IMR-90 (cell line): Measurements from ENCODE around the gene ABLIM3. TPM values are rescaled to one million over a fixed set of nuclear protein-coding genes. Genes with fewer than 3 reads are reported as not detected.
A peak's percentile ranks its signal among the peaks of the same experiment; 100 is the strongest.

ENCODE experiments used
- ATAC-seq: fragments of 200-7000 bp; cut with Tn5 transposase; 2 replicates; pipeline ENCODE4 v1.9.1; 2020; ENCODE audit warnings: low read depth, mild to moderate bottlenecking, moderate library complexity
- BruUV-seq: library from RNA; stranded (reverse); fragments of 400-500 nt; replicated peaks from 2 replicates; lab custom pipeline; 2021; lab: Mats Ljungman, UMichigan
- CTCF ChIA-PET: fragments of 300-600 bp; formaldehyde crosslinking; extraction: SDS; loops from one replicate; lab custom pipeline; 2021; ENCODE audit warnings: antibody characterized with exemption; lab: Yijun Ruan, JAX
- POLR2A ChIA-PET: fragments of 300-600 bp; sonication (Branson Sonifier 250); formaldehyde crosslinking; loops from one replicate; lab custom pipeline; 2022; ENCODE audit warnings: antibody characterized with exemption; ENCODE audit not compliant: unreplicated experiment; lab: Charles Lee
- DNase-seq: peaks from one replicate; pipeline ENCODE4 v3.0.0; 2013
- H2AFZ ChIP-seq: replicated peaks from 2 replicates; pipeline ENCODE3; 2013; ENCODE audit warnings: low read length, mild to moderate bottlenecking; ENCODE audit not compliant: poor library complexity
- H2AK5ac ChIP-seq: 2 replicates; pipeline ENCODE4 v1.6.1; 2013; ENCODE audit warnings: low read depth, low read length, inconsistent platforms
- H2AK9ac ChIP-seq: replicated peaks from 2 replicates; pipeline ENCODE3; 2013; ENCODE audit warnings: mild to moderate bottlenecking, low read depth, low read length, moderate library complexity; ENCODE audit not compliant: poor library complexity
- H2BK120ac ChIP-seq: 2 replicates; pipeline ENCODE4 v1.6.1; 2013; ENCODE audit warnings: low read depth, low read length, inconsistent platforms
- H2BK15ac ChIP-seq: 3 replicates; pipeline ENCODE4 v1.6.1; 2013; ENCODE audit warnings: low read depth, low read length, inconsistent platforms
- H2BK20ac ChIP-seq: 2 replicates; pipeline ENCODE4 v1.6.1; 2013; ENCODE audit warnings: low read depth, mild to moderate bottlenecking, inconsistent platforms, low read length, moderate library complexity
- H2BK5ac ChIP-seq: 2 replicates; pipeline ENCODE4 v1.6.1; 2013; ENCODE audit warnings: mild to moderate bottlenecking, low read depth, low read length, inconsistent platforms; ENCODE audit not compliant: poor library complexity, severe bottlenecking
- H3K14ac ChIP-seq: replicated peaks from 2 replicates; pipeline ENCODE4 v1.6.1; 2013; ENCODE audit warnings: low read depth, low read length, inconsistent platforms
- H3K18ac ChIP-seq: 2 replicates; pipeline ENCODE4 v1.6.1; 2013; ENCODE audit warnings: low read depth, low read length, control low read depth
- H3K23ac ChIP-seq: 2 replicates; pipeline ENCODE4 v1.6.1; 2013; ENCODE audit warnings: low read depth, low read length, inconsistent platforms
- H3K27ac ChIP-seq: 2 replicates; pipeline ENCODE4 v1.5.1; 2013; ENCODE audit warnings: mild to moderate bottlenecking, control low read depth, low read length; ENCODE audit not compliant: insufficient read depth
- H3K27me3 ChIP-seq: 2 replicates; pipeline ENCODE4 v1.6.1; 2013; ENCODE audit warnings: low read length; ENCODE audit not compliant: control insufficient read depth, insufficient read depth
- H3K36me3 ChIP-seq: 2 replicates; pipeline ENCODE4 v1.6.1; 2013; ENCODE audit warnings: low read length, mixed read lengths; ENCODE audit not compliant: control insufficient read depth, insufficient read depth
- H3K4ac ChIP-seq: 2 replicates; pipeline ENCODE4 v1.6.1; 2013; ENCODE audit warnings: low read depth, low read length, inconsistent platforms
- H3K4me1 ChIP-seq: 2 replicates; pipeline ENCODE4 v1.6.1; 2013; ENCODE audit warnings: low read length, mixed read lengths; ENCODE audit not compliant: control insufficient read depth, insufficient read depth
- H3K4me2 ChIP-seq: 2 replicates; pipeline ENCODE4 v1.6.1; 2013; ENCODE audit warnings: low read depth, mild to moderate bottlenecking, control low read depth, low read length, moderate library complexity
- H3K4me3 ChIP-seq: 2 replicates; pipeline ENCODE4 v1.5.1; 2013; ENCODE audit warnings: low read depth, mild to moderate bottlenecking, control low read depth, low read length, moderate library complexity; ENCODE audit not compliant: insufficient read depth
- H3K56ac ChIP-seq: 2 replicates; pipeline ENCODE4 v1.6.1; 2013; ENCODE audit warnings: low read length, inconsistent platforms; ENCODE audit not compliant: insufficient read depth; ENCODE audit errors: extremely low read depth
- H3K79me1 ChIP-seq, 2 experiments: 2 replicates each; pipeline ENCODE4 v1.6.1; 2013; ENCODE audit warnings: low read length in 2 of 2, inconsistent platforms in 1 of 2, low read depth in 1 of 2
- H3K9ac ChIP-seq: 2 replicates; pipeline ENCODE4 v1.6.1; 2013; ENCODE audit warnings: low read depth, low read length, control low read depth
- H3K9me1 ChIP-seq: 2 replicates; pipeline ENCODE4 v1.6.1; 2013; ENCODE audit warnings: low read length, inconsistent platforms; ENCODE audit not compliant: insufficient read depth
- H3K9me3 ChIP-seq: 2 replicates; pipeline ENCODE4 v1.6.1; 2013; ENCODE audit warnings: low read length; ENCODE audit not compliant: control insufficient read depth, insufficient read depth
- H4K20me1 ChIP-seq: 2 replicates; pipeline ENCODE4 v1.6.1; 2013; ENCODE audit warnings: low read length, inconsistent platforms; ENCODE audit not compliant: insufficient read depth
- H4K5ac ChIP-seq: 2 replicates; pipeline ENCODE4 v1.6.1; 2013; ENCODE audit warnings: mild to moderate bottlenecking, low read depth, low read length, control low read depth
- H4K8ac ChIP-seq, 2 experiments: 2 replicates each; pipeline ENCODE4 v1.6.1; 2013; ENCODE audit warnings: low read depth in 2 of 2, low read length in 2 of 2, control low read depth in 1 of 2, inconsistent platforms in 1 of 2
- H4K91ac ChIP-seq: 2 replicates; pipeline ENCODE4 v1.6.1; 2013; ENCODE audit warnings: low read depth, low read length, inconsistent platforms; ENCODE audit not compliant: insufficient read depth
- NFE2L2 ChIP-seq: fragments of 150-350 bp; IDR thresholded peaks from 2 replicates; pipeline ENCODE4 v1.6.1; 2016; ENCODE audit warnings: low read depth, mild to moderate bottlenecking, low read length
- SMC3 ChIP-seq: fragments of 150-350 bp; IDR thresholded peaks from 2 replicates; pipeline ENCODE4 v1.6.1; 2016; ENCODE audit warnings: low read depth, mild to moderate bottlenecking, antibody characterized with exemption, low read length, moderate library complexity
- WGBS, 2 experiments: methylation state at CpG; one replicate each; pipeline versions ENCODE4 v1.1.5 to v1.1.7; 2013; ENCODE audit warnings: missing lambda C conversion rate in 2 of 2; ENCODE audit not compliant: insufficient read length in 1 of 2; ENCODE audit errors: extremely low coverage in 2 of 2; 5-methylcytosine and 5-hydroxymethylcytosine counted together
- dilution Hi-C: fragments of 300-500 bp; cut with HindIII; formaldehyde crosslinking; loops from one replicate; pipeline ENCODE4 v1.14.3; 2018; ENCODE audit warnings: low sequenced_read_pairs; ENCODE audit not compliant: unreplicated experiment
- in situ Hi-C: fragments of 300-500 bp; cut with MboI; formaldehyde crosslinking; loops from 3 replicates; pipeline ENCODE4 v1.14.3; 2019; ENCODE audit warnings: low sequenced_read_pairs, inconsistent platforms, mixed read lengths
- intact Hi-C: fragments of 100-400 bp; cut with micrococcal nuclease; formaldehyde crosslinking; loops from 2 replicates; pipeline ENCODE4 v1.10.0; 2022
- polyA plus RNA-seq, 3 experiments: library from polyadenylated mRNA; depleted of rRNA; stranded (reverse); fragments of >200 nt; gene quantifications; 2 replicates each; pipeline ENCODE4 v1.2.3, GENCODE V29; 2012; ENCODE audit warnings: low replicate concordance in 1 of 3
- total RNA-seq: library from RNA; depleted of rRNA; stranded (reverse); fragments of >200 nt; gene quantifications from 2 replicates; pipeline ENCODE4 v1.2.3, GENCODE V29; 2012

The ABLIM3 gene
- total and polyA plus RNA-seq, 2 of the 4 experiments (the other 2 are of a cell fraction): 33.3 to 69.9 TPM

- Histone ChIP-seq H4K20me1 (no peaks in the 10 kb centered on the region; the same call in 1 of the 2 replicates), H3K4me1 (peaks cover 47% of the 10 kb centered on the region), H3K27me3 (no peaks in the 10 kb centered on the region), H3K18ac (peak overlapping the region; percentile 73), H2AFZ (peak overlapping the region; percentile 1), H3K9me3 (no peaks in the 10 kb centered on the region), H3K27ac (peak overlapping the region; percentile 91), H2AK5ac (peak overlapping the region; percentile 96), H3K56ac (peak overlapping the region; percentile 72; the same call in 1 of the 2 replicates), H4K5ac (peak overlapping the region; percentile 76), H2BK5ac (peak overlapping the region; percentile 73), H3K14ac (peak overlapping the region; percentile 65), H3K23ac (peak overlapping the region; percentile 77), H3K36me3 (peaks cover 21% of the 10 kb centered on the region), H2AK9ac (peak overlapping the region; percentile 18), H3K4me2 (peak overlapping the region; percentile 69), H3K4me3 (no peak overlapping the region), H2BK20ac (peak overlapping the region; percentile 94), H3K79me1 (peaks cover 0 to 59% of the 10 kb centered on the region in 2 experiments; a peak in 2 of 4 replicates), H2BK120ac (peak overlapping the region; percentile 98), H4K91ac (peak overlapping the region; percentile 91), H2BK15ac (peak overlapping the region; percentile 82; the same call in 2 of the 3 replicates), H3K9ac (peak overlapping the region; percentile 36), H4K8ac (peak overlapping the region; percentile 12 to 76), H3K4ac (peak overlapping the region; percentile 89), H3K9me1 (peaks cover 45% of the 10 kb centered on the region)
- ChIA-PET CTCF (interaction anchor here (1.1 kb wide), 2 partner anchors 22 to 74 kb away, joined by 3 read pairs; no protein-coding TSS in a partner anchor), POLR2A (no interaction called here)
- dilution Hi-C loops: no loop called here
- DNase-seq (peak; percentile 45), ATAC-seq (peak; percentile 1; the same call in 1 of the 2 replicates)
- in situ Hi-C loops: no loop called here
- no TSS peak for BruUV-seq
- TF ChIP-seq SMC3 (no peak), NFE2L2 (peak; percentile 32; the same call in 1 of the 2 replicates)
- 45% methylated on average over 4 of the region's 10 CpGs; no CpG with 5 or more reads in 1 of the 2 experiments for WGBS, 2 experiments
- intact Hi-C loops: loop anchor here (5.0 kb wide), 1 partner anchor 34 kb away; no protein-coding TSS in a partner anchor
These were observed 65.3 kb downstream of the ABLIM3 start for GRCh38 chr5:149206524-149207141.
